ENCODE measurements around the gene MARK3.
A peak's percentile ranks its signal among the peaks of the same experiment; 100 is the strongest.

Gene MARK3

DNA sequence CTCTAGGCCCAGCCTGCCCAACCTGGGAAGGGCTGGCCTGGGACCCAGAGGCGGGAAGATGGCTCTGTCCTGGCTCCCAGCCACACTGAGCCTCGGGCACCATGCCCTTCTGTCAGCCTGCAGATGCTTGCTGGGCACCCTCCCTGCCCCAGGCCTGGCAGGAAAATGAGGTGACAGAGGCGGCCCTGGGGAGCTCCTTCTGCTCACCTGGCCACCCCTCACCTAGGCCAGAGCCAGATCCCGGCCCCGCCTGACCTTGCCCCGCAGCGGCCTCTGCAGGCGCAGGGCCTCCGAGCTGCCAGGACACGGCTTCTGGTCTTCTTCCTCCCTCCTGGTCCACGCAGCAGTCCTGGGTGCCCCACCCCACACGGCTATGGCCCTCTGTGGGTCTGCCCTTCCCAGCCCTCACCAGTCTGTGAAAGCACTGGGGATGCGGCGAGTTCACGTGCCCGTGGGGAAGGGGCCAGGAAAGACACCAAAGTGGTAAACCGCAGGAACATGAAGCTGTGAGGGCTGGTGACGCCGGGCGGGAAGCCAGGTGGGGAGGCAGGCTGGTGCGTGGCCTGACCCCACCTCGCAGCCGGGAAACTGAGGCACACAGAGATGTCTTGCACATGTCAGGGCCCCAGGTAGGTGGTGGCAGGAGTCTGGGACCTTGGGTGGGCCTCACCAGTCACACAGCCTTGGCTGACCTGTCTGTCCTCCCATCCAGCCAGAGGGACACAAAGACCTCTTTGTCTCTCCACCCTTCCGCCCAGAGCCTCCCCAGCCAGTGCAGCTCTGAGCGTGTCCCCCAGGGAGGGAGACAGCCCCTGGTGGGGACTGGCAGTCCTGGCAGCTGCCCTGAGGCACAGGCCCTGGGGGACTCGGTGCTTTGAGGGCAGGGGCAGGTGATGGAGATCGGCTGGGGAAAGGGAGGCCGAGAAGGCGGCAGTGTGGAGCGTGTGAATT lies 164.4 kb downstream of the MARK3 start:
- DNase-seq (ENCODE audit: low read depth): no peak

DNA sequence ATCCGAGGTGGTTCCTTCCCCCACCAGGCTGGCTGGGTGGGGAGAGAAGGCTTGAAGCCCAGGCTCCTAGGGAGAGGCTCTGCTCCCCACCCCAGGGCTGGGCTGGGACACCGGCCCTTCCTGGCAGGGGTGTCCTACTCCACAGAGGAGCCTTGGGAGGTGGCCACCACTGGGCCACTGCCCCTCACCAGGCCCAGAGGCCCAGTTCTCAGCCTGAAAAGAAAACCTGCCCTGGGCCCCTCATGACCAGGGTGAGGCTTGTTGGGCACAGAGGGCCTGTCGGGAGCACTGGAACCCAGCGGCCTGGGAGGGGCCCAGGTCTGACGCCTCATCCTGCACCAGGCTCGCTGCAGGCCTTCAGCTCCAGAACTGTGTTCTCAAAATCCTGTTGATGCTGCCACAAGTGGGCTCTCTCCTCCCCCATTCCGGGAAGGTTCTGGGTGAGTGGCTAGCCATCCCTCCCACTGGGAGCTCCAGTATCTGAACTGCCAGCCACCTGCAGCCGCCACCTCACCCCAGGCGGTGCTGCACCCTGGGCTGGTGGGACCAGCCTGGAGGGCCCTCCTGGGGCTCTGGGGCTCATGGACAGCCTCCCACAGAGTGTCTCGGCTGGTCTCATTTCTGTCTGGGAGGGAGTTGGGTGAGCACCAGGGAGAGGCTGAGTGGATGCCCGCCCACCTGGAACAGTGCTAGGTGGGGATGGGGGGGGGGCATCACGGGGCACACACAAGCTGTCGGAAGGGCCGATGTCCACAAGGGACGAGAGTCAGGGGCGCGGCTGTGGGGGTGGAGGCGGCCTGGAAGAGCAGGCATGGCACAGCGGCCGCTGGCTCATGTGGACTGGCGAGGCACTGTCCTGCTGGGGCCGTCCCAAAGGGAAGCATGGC lies 165.5 kb downstream of the MARK3 start:
- DNase-seq (ENCODE audit: low read depth): no peak

- no peak for DNase-seq (ENCODE audit: low read depth)
Observed at GRCh38 chr14:103551338-103551762, 166.1 kb downstream of the MARK3 start.

- DNase-seq (ENCODE audit: low read depth): peak; percentile 50
Observed at GRCh38 chr14:103552011-103552845, 167.0 kb downstream of the MARK3 start.

GRCh38 chr14:103552846-103553210 lies 167.6 kb downstream of the MARK3 start:
- no peak for DNase-seq (ENCODE audit: low read depth)

All from ELR (cell line).